Anterior cingulate cortex (tissue), 58 donors: ENCODE measurements around the gene FAM107A.
A peak's percentile ranks its signal among the peaks of the same experiment; 100 is the strongest.

Experiments
- DNase-seq, 58 donors: peaks; one replicate each; lab custom pipeline; 2025; lab: John Stamatoyannopoulos, UW

Gene FAM107A, protein sequence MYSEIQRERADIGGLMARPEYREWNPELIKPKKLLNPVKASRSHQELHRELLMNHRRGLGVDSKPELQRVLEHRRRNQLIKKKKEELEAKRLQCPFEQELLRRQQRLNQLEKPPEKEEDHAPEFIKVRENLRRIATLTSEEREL

DNA sequence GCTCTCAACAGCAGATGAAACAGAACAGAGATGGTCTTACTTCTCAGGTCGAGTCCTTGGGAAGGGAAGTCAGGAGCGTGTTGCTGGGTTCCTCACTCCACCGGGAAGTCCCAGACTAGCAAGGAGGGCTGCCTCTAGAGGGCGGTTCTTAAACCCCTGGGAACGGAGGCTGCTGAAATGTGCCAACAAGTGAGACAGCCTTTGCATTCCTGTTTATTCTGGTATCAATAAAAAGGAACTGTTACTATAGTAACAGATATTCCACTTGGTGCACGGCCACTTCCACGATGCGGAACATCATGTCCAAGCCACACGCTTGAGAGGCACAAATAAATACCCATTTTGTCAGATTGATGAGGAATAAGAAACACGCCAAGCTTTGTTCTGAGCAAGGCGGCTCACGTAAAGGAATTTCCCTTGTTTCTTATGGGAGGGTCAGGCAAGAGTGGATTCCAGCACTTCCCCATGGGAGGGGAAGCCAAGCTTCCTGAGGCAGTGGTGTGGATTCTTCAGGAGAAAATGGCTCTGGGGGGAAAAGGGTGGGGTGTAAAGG lies at the start of gene FAM107A:
FAM107A (minus strand) TSS at position 123 of the 553 bp plus-strand sequence. CDS start 7,531 bp downstream, outside the sequence.
- peak in 52 of 58 donors; percentile 18 to 88 (median 62) for DNase-seq

DNA sequence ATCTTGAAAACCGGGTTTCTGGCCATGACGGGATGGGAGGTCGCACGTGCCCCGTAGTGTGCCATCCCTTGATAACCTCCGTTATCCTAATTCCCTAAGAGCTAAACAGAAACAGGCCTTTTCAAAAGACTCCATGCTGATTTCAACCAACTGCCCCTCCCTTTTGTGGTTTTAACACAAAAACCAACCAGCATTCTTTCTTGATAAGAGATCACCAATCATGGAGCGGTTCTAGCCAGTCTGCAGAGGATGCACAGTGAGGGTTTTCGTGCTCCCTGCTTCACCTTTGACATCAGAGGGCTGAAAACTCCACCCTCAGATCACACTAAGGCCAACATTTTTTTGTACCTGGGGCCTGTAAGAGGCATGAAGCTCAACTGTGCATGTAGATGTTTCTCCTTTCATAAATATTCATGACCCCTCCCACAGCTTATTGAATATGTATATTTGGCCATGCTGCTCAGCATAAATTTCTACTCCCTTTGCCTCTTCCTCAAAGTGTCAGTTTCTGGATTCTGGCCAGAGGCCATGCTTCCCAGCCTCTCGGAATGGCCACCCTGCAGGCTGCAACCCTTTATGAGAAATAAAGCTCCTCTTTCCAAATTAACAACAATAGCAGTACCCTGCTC lies 48.1 kb upstream of the FAM107A start:
- DNase-seq = no peak

DNA sequence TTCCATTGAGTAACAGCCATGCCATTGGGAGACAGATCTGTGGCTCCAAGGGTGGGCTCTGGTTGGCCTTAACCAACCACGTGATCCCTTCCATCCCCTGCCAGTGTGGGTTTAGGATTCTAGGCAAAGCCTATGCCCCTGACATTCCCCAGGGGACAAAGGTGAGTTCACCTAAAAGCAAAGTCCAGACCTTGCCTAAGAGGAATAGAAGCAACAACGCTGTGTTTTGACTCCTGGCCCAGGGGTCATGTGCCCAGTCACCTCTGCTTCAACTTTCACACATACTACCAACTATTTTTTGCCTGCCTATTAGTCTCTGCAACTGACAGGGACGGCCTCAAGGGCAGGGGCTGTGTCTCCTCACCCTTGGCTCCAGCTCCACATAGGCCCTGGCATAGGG lies 47.4 kb upstream of the FAM107A start:
- DNase-seq = no peak

DNA sequence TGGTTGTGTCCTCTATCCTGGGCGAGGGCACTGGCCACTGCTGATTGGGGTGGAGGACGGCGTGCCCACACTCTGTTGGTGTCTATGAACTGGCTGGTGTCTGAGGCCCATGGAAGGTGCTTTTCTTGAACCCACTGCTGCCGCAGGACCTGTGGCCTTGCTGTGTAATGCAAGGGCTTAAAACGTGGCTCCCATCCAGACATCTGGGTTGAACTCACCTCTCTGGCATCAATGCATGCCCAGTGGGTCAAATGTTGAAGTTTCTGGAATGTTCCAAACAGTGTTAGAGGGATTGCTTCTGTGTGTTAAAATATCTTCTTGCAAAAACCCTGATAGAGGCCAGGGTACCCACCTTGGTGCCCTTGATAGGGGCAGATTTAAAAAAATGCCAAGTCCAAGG lies 46.8 kb upstream of the FAM107A start:
- DNase-seq = no peak

DNA sequence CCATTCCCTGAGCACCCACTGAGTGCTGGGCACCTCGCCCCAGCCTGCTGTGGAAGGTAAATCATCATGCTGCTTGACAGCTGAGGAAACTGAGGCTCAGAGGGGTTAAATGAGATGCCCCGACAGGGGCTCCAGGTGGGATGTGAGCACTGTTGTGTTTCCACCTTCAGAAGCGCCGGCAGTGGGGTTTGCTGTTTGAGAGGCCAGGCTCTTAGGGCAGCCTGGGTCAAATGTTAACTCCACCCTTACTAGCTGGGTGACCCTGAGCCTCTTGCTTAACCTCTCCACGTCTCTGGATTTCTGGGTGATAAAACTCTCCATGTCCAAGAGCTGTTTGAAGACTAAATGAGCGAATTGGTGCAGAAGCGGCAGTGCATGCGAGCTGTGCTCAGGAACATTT lies 46.3 kb upstream of the FAM107A start:
- DNase-seq = no peak

DNA sequence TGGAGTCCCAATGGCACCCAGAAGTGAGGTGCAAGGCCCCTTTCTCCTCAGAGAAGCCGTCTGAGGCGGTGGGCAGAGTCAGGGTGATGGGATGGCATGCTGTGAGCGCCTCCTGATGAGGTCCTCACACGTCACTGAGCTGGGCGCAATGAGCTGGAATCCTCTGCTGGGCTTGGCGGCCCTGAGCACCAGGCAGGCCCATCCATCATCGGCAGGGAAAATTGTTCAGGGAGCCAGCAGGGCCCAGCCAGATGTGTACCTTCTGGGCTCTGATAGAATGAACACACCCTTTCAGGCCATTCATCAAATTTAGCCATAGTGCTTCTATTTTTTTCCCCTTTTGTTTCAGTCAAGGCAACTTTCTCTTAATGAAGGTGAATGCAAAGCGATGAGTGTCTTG lies 45.7 kb upstream of the FAM107A start:
- no peak for DNase-seq

DNA sequence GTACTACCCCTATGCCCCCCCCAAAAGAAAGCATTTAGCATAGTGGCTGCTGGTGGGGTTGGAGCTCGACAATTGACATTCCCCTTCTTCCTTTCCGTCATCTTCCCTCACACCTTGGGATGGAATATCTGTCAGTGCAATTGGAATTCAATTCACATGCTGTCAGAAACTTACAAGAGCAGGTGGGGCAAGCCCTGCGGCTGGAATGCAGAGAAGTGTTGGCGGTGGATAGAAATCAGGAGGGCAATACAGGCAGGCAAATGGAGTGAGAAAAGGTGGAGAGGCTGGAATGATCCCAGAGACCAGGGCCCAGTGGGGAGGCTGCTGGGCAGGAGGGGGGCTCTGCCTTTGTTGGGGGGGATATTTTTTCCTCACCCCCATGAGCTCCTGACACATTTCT lies 45.2 kb upstream of the FAM107A start:
- no peak for DNase-seq

DNA sequence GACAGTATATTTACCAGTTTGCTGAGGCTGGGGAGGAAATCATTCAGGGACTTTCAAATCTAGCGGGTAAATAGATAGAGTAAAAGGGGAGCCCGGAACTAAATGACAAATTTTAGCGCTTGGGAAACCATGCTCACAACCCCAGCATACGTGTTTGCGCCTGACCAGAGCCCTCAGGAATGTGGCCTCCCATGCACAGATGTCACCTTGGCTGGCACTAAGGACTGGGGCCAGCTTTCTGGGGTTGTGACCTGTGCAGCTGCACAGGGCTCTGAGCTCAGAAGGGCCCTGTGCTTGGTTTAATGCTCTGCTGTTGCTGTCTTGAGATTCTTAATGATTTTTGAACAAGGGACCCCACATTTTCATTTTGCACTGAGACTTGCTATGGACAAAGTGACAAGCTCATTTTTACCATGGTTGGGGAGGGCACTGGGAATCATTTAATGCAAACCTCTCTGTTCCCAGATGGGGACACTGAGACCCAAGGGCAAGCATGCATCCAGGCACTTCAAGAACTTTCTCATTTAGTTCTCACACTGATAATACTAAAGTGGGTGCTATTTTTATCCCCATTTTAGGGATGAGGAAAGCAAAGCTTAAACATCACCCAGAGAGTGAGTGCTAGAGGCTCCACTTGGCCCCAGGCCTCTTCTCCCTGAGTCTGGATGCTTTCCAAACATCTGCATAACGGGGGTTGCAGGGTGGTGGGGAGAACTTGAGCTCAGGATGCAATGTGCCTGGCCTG lies 44.1 kb upstream of the FAM107A start:
- no peak for DNase-seq

DNA sequence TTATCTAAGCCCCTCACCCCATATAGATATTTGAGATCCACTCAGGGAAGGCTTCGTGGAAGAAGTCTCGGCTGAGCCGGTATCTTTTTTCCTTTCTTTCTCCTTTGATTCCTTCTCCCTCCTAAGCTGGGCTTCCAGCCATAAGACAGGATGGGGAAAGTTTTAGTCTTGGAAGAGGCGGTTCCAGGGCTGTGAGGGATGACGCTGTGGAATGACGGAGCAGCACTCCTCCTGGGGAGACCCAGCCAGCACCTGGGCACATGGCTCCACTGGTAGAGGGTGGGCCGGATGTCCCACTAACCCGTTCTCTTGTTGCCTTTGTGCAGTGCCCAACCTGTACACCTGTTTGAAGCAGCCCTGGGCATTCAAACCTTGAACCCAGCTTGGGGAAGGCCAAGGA lies 43.2 kb upstream of the FAM107A start:
- DNase-seq = no peak

DNA sequence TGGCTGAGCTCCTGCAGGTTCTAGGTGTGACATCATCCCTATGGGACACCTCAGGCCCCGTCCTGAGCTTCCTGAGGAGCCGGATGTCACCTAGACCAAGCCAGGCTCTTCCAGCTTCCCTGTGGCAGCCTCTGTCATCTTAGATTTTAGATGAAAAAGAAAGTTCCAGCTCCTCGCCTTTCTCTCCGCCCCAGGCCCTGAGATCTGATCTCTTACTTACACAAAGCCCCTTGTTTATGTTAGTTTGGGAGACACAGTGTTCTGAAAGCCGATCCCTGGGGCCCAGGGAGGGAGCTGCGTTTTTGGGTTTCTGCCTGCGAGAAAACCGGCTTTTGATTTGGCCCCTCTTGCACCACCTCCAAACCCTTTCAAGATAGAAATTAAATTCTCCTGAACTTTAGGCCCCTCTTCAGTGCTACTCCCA lies 40.2 kb upstream of the FAM107A start:
- DNase-seq = peak in 2 of 58 donors; percentile 9 to 11

DNA sequence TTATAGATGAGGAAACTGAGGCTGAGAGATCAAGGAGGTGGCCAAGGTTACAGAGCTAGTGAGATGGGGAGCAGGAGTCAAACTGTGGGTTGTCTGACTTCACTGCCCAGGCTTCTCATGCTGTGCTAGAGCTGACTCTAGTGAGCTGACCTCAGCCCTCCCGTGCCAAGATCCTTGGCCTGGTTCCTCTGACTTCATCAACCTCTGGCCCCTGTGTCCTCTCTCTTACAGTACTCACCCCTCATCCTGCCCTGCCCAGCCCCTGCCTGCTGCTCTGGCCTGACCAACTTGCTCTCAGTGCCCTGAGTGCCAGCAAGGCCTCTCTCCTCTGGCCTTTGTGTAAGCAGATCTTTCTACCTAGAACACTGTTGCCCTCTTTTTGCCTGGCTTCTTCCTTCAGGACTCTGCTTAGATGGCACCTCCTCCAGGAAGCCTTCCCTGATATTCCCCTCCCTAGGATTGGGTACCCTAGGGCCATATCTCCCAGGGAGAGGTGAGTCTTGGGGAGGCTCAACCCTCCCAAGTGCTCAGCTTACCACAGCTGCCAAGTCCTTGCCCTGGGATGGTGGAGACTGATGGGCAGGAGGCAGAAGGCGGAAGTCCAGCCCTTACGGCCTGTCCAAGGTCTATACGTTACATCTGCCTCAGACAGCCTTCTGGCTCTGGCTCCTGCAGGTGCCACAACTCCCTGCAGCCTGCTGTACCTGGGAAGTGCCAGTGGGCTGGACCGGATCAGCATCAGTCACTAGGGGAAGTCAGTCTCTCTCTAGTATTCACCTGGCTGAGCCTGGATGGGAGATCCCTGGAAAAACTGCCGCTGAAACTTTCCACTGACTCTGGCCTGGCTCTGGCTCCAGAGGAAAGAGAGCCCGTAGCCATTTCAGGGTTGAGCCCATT lies 36.3 kb upstream of the FAM107A start:
- DNase-seq = no peak

DNA sequence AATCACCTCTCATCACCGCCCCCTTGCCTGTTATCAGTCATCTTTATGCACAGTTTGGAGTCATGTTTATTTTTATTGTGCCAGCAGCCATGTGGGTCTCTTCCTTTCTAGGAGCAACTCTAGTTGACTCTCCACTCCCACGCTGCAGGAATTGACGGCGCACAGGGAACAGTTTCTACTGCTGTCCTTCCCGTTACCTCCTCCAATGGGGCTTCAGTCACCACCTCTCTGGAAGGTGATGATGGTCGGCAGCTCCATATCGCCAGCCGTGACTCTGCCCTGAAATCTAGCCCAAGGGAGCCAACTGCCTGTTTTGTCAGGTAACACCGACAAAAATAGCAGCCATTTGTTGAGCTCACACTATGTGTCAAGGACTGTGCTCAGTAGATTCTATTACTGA lies 35.6 kb upstream of the FAM107A start:
- no peak for DNase-seq

DNA sequence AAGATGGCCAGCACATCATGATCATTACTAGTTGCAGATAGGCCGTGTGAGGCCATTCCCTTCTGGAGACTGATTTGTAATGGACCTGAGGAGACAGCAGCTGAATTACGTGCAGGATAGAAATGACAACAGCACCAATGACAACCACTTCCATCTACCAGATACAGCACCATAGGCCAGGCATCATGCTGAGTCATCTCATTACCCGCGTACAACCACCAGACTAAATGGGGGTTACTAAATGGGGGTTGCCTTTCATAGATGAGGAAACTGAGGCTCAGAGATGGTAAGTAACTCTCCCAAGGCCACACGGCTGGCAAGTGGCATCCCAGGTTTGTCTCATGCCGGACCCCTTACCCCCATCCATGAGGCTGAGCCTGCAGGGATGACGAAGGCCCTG lies 32.8 kb upstream of the FAM107A start:
- DNase-seq = no peak

DNA sequence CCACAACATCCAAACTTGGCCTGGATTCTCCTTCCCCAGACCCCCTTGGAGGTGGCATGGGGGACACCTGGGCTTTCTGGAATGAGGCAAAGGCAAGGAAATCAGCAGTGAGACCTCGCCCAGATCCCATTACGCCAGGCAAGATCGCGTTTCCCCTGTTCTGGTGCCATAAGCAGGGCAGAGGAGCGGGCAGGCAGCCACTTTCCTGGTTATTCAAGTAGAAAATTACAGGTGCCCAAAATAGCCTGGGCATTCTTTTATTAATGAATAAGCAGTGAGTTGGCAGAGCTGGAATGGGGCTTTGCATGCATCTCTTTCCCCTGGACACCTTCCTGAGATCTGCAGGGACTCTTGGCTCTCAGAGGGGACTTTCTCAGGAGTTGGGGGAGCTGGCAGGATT lies 31.5 kb upstream of the FAM107A start:
- DNase-seq = peak in 48 of 58 donors; percentile 8 to 80 (median 53)

DNA sequence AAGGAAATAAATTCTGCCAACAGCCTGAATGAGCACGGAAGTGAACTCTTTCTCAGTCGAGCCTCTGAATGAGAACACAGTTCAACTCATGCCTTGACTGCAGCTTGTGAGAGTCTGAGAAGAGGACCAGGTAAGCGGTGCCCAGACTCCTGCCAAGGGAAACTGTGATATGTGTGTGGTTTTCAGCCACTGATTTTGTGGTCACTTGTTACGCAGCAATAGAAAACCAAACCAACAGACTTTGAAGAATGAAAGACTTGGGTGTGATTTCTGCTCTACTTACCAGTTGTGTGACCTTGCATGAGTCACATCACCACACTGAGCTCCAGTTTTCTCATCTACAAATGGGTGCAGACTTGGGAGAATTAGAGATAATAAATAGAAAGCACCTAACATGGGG lies 30.6 kb upstream of the FAM107A start:
- no peak for DNase-seq

DNA sequence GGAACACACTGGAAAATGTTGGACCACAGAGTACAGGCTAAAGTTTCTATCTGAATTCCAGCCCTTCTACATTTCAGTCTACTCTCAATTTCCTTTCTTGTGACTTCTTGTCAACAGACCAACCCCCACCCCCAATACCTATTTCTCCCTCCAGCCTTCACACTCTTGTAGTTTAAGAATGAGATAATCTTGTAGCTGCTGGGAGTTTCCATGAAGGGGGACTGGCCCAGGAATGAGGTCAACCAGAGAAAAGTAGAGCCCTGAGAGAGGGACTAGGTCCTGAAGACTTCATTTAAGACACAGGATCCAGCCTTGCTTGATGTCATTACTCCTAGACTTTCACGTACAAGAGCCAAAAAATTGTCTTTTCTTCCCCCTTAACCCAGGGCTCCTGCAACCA lies 29.5 kb upstream of the FAM107A start:
- DNase-seq = no peak

DNA sequence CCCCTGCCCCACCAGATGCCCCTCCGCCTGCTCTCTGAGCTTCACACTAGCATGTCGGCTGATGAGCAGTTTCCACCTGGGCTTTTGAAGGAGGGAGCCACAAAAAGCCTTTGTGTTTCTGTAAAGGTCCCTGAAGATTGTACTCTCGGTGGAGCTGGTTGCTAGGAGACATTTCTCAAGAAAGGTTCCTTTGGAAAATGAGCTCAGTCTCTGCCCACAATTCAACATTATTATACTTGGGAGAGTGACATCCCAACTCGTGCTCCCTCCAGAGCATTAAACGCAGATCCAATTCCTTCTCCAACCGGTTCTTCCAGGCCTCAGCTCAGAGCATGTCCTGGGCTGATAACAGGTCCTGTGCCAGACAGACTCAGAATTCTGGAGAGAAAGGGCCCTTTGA lies 26.8 kb upstream of the FAM107A start:
- peak in 8 of 58 donors; percentile 9 to 60 (median 28) for DNase-seq

DNA sequence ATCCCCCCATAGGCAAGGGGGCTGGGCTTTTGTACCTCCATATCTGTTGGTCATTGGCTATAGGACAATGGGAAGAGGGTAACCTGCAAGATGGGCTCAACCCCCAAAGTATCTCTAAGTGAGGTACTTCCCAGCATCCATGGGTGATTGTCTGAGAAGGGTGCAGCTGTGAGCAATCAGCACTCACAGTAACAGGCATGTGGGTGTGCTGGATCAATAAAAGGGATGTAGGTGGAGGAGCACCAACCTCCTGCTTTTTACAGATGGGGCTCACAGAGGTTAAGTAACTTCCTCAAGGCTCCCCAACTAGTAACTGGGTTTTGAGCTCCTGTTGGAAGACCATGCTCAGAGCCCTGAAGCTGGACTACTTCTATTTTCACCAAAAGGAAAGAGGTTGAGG lies 26.4 kb upstream of the FAM107A start:
- DNase-seq = no peak

DNA sequence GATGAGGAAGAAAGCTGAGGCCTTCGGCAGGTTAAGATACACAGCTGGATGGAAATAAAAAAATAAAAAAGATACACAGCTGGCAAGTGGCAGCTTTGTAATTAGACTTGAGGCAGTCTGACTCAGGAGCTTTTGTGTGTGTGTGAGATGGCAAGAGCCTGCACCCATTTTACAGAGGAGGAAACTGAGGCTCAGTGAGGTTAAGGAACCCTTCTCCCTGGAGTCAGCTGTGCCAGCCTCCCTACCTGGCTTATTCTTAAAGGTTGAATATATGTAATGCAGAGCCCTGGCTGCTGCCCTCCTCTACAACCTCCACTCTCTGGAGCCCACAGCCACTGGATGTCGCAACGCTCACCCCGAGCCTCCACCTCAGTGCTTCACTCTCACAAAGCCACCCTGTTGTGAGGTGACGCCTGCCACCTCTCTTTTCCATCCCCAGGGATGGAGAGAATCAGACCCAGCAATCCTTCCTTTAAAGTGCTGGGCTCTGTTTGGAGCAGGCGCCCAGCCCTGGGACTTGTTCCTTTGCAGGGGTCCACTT lies 20.6 kb upstream of the FAM107A start:
- no peak for DNase-seq

DNA sequence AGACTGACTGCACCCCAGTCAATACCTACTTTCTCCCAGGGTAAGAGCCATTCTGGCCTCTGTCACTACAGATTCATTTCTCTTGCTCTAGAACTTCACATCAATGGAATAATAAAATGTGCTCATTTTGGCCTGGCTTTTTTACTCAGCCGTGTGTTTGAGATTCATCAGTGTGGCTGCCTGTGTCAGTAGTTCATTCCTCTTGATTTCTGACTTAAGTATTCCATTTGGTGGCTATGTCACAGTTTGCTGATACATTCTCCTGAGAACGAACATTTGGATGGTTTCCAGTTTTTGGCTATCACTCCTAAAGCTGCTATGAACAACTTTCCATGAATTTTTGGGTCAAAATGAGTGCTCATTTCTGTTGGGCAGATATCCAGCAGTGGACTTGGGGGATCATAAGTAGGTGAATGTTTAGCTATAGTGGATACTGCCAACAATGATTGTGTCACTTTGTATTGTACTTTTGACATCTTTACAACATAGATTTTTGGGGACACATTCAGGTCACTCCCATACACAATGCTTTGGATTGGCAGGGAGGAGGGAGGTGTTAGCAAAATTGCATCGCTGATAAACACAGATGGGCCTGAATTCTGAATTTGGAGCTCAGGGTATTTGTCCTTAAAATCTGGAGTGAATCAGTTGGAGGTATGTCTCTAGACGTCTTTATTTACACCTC lies 19.8 kb upstream of the FAM107A start:
- no peak for DNase-seq
